RPMI7951 (cell line): ENCODE measurements around the gene GJA4. TPM values are rescaled to one million over a fixed set of nuclear protein-coding genes. Genes with fewer than 3 reads are reported as not detected.
A peak's percentile ranks its signal among the peaks of the same experiment; 100 is the strongest.

Experiments used
- DNase-seq: peaks from one replicate; pipeline ENCODE4 v3.0.0-alpha.2; 2012; ENCODE audit warnings: low read depth
- total RNA-seq: library from RNA; depleted of rRNA; stranded (reverse); fragments of >200 nt; shearing (Covaris generic); gene quantifications from 2 replicates; pipeline ENCODE4 v1.2.3, GENCODE V29; 2014; rRNA removed

The GJA4 gene
- total RNA-seq, 1 experiment from 2014 or later, result not detected

- no peak for DNase-seq
Measured at GRCh38 chr1:34833711-34834110, 40.9 kb downstream of the GJA4 start.

GRCh38 chr1:34839526-34840305 lies 46.9 kb downstream of the GJA4 start:
- DNase-seq, result no peak

GRCh38 chr1:34840426-34840825 lies 47.6 kb downstream of the GJA4 start:
- no peak for DNase-seq

GRCh38 chr1:34842073-34842472 lies 49.3 kb downstream of the GJA4 start:
- DNase-seq, result no peak

- DNase-seq, result no peak
Measured at GRCh38 chr1:34842952-34843371, 50.2 kb downstream of the GJA4 start.

- DNase-seq, result no peak
Measured at GRCh38 chr1:34843392-34844251, 50.8 kb downstream of the GJA4 start.

- peak; percentile 60 for DNase-seq
Measured at GRCh38 chr1:34844252-34844634, 51.4 kb downstream of the GJA4 start.

Other genes with a start within 250 kb of the GJA4 start
- gene GJB5, start 38.0 kb upstream of the GJA4 start, total RNA-seq, result not detected in 2 replicates
- gene GJB4, start 33.3 kb upstream of the GJA4 start, total RNA-seq, result not detected in 2 replicates
- gene GJB3, start 11.8 kb upstream of the GJA4 start, total RNA-seq, result not detected in 2 replicates
- 31.5 and 47.6 TPM in 2 replicates for gene SMIM12, start 66.8 kb downstream of the GJA4 start, total RNA-seq
- under 0.01 TPM in 1 of 2 replicates, not detected in the other for gene DLGAP3, start 136.7 kb downstream of the GJA4 start, total RNA-seq
- gene TMEM35B, start 192.3 kb downstream of the GJA4 start, total RNA-seq, result 40.6 and 41.9 TPM in 2 replicates
- gene ZMYM6, start 238.9 kb downstream of the GJA4 start, total RNA-seq, result 17.2 and 18.5 TPM in 2 replicates